Tibial nerve (tissue), 4 donors: ENCODE measurements around the gene ERH.

Source experiments
- CTCF ChIP-seq, 5 experiments: fragments of 200-600 bp in 3 of 5; fragments of 450-650 bp in 2 of 5; sonication (generic) in 3 of 5; IDR thresholded peaks; one replicate each; pipeline ENCODE4 v1.5.1; 2016 to 2019; ENCODE audit warnings: antibody characterized with exemption in 5 of 5, mild to moderate bottlenecking in 3 of 5, moderate library complexity in 2 of 5
- EP300 ChIP-seq, 2 donors: sonication (generic); formaldehyde crosslinking; IDR thresholded peaks; one replicate each; pipeline ENCODE4 v1.6.1; 2017; ENCODE audit warnings: antibody characterized with exemption in 2 of 2, mild to moderate bottlenecking in 1 of 2
- POLR2A ChIP-seq, 2 donors: fragments of 450-650 bp; IDR thresholded peaks; one replicate each; pipeline ENCODE4 v1.6.1; 2017; ENCODE audit warnings: antibody characterized with exemption in 2 of 2, mild to moderate bottlenecking in 2 of 2, moderate library complexity in 2 of 2

GRCh38 chr14:69351911-69352310 lies 46.2 kb downstream of the ERH start:
- TF ChIP-seq POLR2A (IDR thresholded peaks at IDR 0.05) (no peak), CTCF (IDR thresholded peaks at IDR 0.05) (no peak), EP300 (IDR thresholded peaks at IDR 0.05) (no peak)
